ENCODE data around the gene FOLR1.
A peak's percentile ranks its signal among the peaks of the same experiment; 100 is the strongest.

The FOLR1 gene

DNA sequence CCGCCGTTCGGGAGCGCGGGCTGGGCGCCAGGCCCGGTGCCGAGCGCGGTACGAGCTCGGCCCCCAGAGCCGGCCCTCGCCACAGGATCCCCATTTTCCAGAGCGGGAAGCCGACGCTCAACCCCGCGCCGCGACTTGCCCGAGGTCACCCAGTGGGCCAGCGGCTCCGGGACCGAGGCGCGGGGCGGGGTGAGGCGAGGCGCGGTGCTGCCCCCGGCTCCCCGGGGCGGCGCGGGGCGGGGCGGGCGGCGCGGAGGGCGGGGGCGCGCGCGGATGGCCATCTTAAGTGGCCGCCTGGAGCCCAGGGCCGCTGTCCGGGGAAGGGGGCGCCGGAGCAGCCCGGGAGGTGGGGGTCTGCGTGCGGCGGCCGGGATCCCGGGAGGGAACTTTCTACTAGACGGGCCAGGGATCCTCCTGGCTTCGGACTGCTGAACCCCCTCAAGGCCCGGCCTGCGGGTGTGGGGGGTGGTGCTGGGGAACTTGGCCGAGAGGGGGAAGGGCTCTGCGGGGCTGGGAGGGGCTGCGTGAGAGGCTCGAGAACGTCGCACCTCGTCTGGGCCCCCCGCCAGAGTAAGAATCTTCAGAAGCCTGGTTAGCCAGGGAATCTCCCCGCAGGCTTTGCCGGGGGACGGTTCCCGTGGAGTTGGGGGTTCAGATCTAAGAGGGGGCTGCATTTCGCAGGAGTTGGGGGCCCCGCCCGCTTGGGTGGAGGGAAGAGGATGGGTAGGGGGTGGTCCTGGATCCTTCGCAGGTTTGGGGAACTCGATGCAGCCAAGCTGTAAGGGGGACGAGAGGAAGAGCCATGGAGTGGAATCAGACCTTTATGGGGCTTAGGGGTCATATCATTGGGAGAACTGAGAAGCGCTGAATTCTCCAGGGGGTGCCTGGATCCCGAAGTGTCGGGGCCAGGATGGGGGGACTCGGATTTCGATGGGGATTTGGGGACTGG lies 31.9 kb downstream of the FOLR1 start:
- no peak for DNase-seq (ENCODE audit: low spot score)

DNA sequence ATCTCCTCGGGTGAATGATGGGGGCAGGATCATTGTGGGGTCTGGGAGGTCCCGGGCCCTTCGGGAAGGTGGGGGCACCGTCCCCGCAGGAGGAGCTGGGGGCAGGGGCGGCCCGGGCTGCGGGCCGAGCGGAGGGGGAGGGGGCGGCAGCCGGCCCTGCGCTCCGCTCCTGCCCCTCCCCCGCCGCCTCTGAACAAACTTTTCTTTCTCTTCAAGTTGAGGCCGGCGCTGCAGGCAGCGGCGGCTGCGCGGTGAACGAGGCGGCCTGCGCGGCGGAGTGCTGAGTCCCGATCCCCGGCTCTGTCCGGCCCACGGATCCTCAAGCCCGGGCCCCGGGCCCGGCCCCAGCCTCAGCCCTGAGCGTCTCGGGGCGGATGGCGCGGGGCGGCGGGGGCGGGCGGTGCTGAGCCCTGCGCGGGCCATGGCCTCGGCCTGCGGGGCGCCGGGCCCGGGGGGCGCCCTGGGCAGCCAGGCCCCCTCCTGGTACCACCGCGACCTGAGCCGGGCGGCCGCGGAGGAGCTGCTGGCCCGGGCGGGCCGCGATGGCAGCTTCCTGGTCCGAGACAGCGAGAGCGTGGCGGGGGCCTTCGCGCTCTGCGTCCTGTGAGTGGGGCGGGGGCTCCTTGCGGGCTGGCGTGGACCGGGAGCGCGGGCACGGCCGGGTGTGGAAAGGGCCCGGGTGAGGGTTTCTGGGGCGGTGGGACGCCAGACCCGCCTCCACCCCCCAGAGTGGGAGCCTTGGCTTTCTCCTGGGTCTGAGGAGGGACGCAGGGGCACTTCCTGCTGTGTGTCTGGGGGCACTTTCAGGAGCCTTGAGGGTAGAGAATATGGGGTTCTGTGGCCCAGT lies 32.8 kb downstream of the FOLR1 start, which contains the start of gene INPPL1:
TSS of gene INPPL1 (plus strand) at position 204 of the 847 bp plus-strand sequence. CDS start at position 422, 218 bp downstream.
- no peak for DNase-seq (ENCODE audit: low spot score)

DNA sequence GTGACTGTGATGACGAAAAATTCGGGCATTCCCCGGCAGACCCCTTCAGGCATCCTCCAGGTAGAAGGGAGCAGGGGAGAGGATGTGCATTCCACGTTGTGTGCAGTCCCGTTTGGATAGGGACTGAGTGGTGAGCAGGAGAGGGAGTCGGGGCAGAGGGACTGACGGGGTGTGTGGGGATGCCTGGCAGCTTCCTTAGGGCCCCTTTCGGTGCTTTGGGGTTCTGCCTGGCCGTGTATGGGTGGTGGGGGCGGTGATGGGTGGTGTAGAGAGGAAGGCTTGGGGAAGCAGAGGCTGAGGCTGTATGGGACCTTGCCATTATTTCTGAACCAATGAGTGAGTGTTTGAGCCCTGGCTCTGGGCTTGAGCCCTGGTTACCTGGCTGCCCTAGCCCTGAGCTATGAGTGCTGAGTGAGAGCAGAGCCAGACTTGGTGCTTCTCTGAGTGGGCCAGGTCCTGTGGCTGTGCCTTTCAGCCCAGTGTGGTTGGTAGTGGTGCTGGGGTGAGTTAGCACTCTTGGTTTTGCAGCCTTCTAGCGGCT lies 33.5 kb downstream of the FOLR1 start:
- no peak for DNase-seq (ENCODE audit: low spot score)

DNA sequence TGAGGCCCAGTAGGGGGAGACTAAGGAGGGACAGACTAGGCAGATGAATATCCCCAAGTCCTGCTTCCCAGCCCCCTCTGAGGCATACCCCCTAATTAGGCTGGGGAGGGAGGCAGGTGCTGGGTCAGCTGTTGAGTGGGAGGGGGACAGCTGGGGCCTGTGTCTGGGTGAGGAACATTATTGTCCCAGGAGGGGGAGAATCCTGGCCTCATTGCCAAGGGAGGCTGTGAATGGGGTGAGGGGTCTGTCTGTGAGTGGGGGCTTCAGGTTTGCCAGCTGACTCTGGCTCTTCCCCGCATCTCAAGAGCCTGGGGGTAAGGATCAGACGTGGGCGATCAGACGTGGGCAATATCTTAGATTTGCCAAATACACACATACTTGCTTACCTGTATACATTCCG lies 34.8 kb downstream of the FOLR1 start:
- no peak for DNase-seq (ENCODE audit: low spot score)

DNA sequence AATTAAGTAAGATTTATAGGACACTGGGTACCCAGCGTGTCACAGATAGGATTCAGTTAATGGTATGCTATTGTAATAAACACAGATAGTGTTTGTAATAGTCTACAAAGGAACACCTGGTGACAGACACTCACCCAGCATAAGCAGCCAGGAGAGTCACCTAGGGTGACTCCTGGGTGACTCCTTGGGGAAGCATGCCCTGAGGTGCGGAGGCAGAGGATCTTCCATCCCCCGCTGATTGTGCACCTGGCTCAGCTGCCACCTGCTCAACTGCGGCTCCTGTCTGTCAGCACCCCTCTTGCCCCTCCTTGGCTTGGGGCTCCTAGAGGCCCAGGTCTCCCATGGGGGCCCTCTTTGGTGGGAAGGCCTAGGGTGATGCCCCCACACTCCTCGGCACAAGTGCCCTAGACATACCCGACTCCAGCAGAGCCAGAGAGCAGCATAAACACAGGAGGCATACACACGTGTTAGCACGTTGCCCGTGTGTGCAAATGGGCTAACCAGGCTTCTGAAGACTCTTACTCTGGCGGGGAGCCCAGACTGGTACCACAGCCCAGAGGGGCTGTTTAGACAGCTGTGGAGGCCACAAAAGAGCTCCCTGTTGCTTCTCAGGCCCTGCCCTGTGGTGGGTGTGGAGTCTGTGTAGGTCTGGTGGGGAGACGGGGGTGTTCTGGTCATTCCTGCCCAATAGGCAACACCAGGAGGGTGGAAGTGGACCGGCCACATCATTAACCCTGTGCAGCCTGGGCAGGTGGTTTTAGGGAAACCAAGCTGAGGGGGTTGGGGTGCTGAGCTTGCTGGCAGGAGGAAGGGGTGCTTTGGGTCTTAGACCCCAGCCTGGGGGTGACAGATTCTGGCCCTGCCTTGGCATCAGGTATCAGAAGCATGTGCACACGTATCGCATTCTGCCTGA lies 35.6 kb downstream of the FOLR1 start:
- peak; percentile 0 for DNase-seq (ENCODE audit: low spot score)

DNA sequence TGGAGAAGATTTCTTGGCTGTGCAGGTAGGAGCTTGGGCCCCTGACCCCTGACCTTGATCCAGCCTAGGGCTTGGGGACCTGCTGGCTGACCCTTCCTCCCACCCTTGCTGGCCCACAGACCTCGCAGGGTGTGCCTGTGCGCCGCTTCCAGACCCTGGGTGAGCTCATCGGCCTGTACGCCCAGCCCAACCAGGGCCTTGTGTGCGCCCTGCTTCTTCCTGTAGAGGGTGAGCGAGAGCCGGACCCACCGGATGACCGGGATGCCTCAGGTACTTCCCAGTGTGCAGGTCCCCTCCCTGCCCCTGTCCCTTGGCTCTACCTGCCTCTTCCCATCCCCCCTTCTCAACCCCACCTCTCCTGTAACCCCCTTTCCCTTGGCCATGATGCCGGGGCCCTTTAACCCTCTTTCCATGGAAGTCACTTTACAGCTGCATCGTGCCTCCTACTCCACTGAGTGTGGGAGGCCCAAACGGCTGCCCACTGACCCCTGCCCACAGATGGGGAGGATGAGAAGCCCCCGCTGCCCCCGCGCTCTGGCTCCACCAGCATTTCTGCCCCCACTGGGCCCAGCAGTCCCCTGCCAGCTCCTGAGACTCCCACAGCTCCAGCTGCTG lies 36.4 kb downstream of the FOLR1 start:
- DNase-seq (ENCODE audit: low spot score) = no peak

DNA sequence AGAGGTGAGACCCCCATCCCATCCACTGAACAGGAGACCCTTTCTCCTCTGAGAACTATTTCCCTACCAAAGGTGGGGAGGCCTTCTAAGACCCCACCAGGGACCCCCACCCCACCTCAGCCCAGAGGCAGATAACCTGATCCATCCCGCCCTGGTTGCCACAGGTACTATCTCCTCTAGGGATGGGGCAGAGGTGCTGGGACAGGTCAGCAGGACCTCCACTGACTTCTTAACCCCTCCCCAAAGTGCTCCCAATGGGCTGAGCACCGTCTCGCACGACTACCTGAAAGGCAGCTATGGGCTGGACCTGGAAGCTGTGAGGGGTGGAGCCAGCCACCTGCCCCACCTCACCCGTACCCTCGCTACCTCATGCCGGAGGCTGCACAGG lies 36.9 kb downstream of the FOLR1 start:
- no peak for DNase-seq (ENCODE audit: low spot score)

DNA sequence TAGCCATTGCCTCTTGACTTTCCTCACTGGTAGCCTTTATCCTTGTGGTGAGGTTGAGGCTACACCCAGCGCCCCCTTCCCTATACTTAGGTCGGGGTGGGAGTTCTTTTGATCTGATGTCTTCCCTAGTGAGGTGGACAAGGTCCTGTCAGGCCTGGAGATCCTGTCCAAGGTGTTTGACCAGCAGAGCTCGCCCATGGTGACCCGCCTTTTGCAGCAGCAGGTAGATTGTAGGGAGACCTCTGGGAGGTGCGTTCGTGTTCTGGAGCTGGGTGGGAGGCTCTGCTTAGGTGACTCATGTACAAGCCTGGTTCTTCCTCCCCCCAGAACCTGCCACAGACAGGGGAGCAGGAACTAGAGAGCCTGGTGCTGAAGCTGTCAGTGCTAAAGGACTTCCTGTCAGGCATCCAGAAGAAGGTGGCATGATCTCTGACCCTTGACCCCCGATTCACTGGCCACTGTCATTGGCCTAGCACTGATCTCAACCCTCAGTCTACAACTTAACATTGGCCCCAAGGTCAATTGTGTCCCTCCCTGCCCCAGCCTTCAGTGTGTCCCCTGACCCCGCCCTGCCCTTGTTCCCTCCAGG lies 37.5 kb downstream of the FOLR1 start:
- peak; percentile 0 for DNase-seq (ENCODE audit: low spot score)

DNA sequence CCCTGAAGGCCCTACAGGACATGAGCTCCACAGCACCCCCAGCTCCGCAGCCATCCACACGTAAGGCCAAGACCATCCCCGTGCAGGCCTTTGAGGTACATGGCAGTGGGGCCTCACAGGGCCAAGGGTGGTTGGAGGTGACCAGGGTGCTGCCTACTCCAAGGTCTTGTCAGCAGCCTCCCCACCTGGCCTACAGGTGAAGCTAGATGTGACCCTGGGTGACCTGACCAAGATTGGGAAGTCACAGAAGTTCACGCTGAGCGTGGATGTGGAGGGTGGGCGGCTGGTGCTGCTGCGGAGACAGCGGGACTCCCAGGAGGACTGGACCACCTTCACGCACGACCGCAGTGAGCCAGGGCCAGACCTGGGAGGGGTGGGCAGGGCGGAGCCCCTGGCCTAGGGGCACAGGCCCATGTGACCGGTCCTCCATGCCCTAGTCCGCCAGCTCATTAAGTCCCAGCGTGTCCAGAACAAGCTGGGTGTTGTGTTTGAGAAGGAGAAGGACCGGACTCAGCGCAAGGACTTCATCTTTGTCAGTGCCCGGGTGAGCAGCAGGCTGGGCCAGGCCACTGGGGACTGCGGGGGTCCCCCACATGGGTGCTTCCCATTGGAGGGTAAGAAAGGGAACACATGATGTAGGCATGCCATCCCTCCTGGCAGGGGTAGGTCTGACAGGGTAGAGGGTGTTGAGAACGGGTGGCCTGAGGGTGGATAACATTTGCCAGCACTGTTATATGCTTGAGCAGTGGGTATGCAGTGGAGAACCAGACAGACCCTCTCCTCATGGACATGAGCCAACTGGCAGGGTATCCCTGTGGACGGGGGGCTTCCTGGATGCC lies 38.2 kb downstream of the FOLR1 start:
- peak; percentile 3 for DNase-seq (ENCODE audit: low spot score)

DNA sequence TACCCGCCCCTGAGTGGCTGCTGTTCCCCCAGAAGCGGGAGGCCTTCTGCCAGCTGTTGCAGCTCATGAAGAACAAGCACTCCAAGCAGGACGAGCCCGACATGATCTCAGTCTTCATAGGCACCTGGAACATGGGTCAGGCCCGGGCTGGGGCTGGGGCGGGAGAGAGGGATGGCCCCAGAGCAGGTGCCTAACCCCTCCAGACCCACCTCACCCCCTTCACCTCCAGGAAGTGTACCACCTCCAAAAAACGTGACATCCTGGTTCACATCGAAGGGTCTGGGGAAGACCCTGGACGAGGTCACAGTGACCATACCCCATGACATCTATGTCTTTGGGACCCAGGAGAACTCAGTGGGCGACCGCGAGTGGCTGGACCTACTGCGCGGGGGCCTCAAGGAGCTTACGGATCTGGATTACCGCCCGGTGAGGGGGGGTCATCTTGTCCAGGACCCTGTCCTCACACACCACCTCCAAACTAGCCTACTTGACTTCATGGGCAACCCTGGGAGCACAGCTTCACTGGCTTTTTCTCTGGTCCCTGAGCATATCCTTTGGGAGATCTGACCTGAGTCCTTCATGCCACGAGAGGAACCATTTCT lies 38.9 kb downstream of the FOLR1 start:
- peak; percentile 3 for DNase-seq (ENCODE audit: low spot score)

DNA sequence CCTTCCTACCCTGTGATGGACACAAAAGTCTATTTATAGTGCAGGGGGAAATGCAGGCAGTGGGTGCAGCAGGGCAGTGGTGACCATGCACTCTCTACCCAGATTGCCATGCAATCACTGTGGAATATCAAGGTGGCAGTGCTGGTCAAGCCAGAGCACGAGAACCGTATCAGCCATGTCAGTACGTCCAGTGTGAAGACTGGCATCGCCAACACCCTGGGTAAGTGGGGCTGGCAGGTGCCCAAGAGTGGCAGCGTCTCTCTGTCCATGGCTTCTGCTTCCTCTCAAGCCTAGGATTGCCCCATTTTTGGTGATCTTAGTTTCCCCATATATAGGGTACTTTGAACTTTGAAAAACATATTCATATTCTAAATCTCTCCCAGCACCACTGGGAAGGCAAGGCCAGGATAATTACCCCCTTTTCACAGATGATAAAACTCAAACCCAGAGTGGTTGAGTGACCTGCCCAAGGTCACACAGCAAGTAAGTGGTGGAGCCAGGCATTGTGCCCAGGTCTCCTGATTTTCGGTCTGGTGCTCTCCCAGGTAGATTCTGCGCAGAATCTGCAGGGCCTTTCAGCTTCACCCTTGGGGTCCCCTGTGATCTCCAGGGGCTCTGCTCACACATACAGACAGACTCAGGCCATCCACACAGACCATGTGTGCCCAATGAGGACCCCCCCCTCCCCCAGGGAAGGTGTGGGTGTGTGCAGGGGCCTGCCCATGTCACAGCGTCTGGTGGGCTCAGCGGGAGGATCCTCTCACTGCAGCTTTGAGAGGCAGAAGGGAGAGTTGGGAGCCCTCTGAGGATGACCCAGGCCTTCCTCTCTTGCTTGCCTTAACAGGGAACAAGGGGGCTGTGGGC lies 39.7 kb downstream of the FOLR1 start:
- peak; percentile 0 for DNase-seq (ENCODE audit: low spot score)

DNA sequence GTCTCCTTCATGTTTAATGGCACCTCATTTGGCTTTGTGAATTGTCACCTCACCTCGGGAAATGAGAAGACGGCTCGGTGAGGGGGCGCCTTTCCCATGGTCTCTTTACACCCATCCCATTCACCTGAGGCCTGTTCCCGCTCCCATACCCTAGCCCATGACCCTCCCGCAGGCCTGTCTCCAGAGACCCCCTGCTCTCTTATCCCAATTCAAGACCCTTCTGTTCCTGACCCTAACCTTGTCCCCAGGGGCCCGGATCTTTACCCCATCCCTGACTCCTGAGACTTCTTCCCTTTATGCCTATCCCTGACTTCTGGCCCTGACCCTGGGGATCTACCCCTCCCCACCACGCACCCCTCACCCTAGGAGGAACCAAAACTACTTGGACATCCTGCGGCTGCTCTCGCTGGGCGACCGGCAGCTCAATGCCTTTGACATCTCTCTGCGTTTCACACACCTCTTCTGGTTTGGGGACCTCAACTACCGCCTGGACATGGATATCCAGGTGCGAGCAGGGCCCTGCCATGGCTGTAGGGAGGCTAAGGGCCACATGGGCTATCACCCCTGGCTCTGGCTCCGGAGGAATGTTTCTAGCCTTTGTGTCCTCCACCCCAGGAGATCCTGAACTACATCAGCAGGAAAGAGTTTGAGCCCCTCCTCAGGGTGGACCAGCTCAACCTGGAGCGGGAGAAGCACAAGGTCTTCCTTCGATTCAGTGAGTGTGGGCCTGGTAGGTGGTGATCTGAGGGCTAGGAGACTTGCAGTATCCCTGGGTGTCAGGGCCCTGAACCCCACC lies 40.5 kb downstream of the FOLR1 start:
- peak; percentile 1 for DNase-seq (ENCODE audit: low spot score)

DNA sequence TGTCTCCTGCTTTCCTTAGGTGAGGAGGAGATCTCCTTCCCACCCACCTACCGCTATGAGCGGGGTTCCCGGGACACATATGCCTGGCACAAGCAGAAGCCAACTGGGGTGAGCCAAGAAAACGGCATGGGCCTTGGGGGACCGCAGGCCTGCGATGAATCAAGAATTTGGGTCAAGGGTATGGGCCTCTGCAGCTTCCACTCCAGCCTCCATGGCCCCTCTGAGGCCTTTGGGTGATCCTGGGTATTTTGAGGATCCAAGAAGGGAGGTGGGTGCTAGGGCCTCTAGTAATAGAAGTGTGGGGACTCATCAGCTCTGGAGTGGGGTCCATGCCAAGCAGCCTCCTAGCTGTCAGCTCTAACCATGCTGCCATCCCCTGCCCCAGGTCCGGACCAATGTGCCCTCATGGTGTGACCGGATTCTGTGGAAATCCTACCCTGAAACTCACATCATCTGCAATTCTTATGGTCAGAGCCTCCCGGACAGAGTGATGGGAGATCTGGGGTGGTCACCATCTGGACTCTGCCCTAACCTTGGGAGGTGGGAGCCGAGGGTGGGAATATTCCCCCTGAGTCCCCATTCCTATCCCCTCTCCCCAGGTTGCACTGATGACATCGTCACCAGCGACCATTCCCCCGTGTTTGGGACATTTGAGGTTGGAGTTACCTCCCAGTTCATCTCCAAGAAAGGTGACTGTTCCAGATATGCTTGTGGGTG lies 41.3 kb downstream of the FOLR1 start:
- peak; percentile 1 for DNase-seq (ENCODE audit: low spot score)

DNA sequence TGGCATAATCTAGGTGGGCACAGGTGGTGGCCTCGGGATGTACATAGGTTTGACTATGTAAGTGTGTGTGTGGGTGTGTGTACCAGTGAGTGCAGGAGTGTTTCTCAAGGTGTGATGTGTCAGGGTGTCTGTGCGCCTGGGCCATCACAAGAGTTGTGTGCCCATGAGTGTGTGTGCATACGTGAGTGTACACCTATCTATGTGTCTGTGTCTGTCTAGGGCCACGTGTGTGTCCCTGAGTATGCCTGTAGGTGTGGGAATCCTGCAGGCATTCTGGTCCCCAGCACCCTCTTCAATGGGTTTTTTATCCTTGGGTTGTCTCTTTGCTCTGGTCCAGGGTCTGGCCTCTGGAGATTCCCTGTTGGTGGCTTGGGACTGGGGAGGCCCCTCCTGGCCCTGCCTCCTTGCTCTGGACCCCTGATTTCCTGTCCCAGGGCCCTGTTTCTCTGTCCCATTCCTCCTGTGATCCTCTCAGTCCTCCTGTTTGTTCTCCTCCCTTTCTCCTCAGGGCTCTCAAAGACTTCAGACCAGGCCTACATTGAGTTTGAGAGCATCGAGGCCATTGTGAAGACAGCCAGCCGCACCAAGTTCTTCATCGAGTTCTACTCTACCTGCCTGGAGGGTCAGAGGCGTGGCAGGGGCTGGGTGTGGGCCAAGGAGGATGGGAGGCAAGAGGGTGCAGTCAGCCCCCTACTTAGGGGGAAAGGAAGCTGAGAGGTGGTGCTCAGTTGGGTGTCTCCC lies 42.0 kb downstream of the FOLR1 start:
- peak; percentile 6 for DNase-seq (ENCODE audit: low spot score)

DNA sequence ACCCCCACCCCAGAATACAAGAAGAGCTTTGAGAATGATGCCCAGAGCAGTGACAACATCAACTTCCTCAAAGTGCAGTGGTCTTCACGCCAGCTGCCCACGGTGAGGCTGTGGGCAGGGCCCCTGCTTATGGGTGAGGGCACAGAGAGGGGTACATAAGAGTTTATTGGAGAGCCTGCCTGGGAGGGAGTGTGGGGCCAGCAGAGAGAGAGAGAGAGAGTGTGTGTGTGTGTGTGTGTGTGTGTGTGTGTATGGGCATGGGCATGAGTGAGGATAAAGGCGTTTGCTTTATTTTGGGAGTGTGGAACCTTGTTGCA lies 42.5 kb downstream of the FOLR1 start:
- DNase-seq (ENCODE audit: low spot score) = no peak

DNA sequence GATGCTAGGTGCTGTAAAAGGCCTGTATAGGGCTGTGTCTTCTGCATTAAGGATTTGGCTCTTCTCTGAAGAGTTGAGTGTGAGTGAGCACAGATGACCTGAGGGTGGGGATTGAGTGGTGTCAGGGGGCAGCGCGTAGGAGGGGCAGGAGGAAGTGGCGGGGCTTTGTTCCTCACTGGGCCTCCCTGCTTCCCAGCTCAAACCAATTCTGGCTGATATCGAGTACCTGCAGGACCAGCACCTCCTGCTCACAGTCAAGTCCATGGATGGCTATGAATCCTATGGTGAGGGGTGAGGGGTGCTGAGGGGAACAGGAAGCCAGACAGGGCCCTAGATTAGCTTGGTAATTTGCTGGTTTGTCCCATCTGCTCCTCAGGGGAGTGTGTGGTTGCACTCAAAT lies 43.0 kb downstream of the FOLR1 start:
- peak; percentile 3 for DNase-seq (ENCODE audit: low spot score)

Data from HuH-7 (cell line).